ENCODE data around the gene DGCR6. TPM values are rescaled to one million over a fixed set of nuclear protein-coding genes. Genes with fewer than 3 reads are reported as not detected.
"Not testable (repeated sequence)": the region's sequence is repeated elsewhere in the genome, so short reads cannot be mapped to it uniquely, and the experiment has no call there.

Gene DGCR6
- total RNA-seq, result 1 to 10 TPM; 2.9 to 4.3 TPM
- 4.8 TPM for polyA plus RNA-seq (2013, experiment 1 of 2)
- 3.2 TPM for polyA plus RNA-seq (2013, experiment 2 of 2)
- long read RNA-seq, experiment 1, result 0 reads
- long read RNA-seq, experiment 2, partial matches to known transcripts, result 0 of 1 reads
- long read RNA-seq, experiment 2, other reads (novel, unspliced or antisense), result 0 of 1 reads
- long read RNA-seq, experiment 3, partial matches to known transcripts, result 0 of 1 reads
- long read RNA-seq, experiment 3, other reads (novel, unspliced or antisense), result 1 of 1 reads
- long read RNA-seq, experiment 4, result 0 reads

- WGBS, 2 experiments (ENCODE audit: insufficient coverage in 1 of 2, insufficient read length in 1 of 2), result no CpG with 5 or more reads among the region's 77 CpGs
- no peak for TF ChIP-seq CTCF (conservative IDR thresholded peaks at IDR 0.05)
These were observed at the start of gene DGCR6 for GRCh38 chr22:18905540-18906409. Gene DGCR6 (plus strand): TSS chr22:18906320. CDS start chr22:18906375, 55 bp downstream.

GRCh38 chr22:18859314-18859713 is 46.8 kb upstream of the DGCR6 start:
- H3K27me3 Mint-ChIP-seq (ENCODE audit: insufficient read depth); H3K27ac ChIP-seq (ENCODE audit: low read depth, low read length); H3K9me3 ChIP-seq (ENCODE audit: control insufficient read depth, low read length); H3K4me1 Mint-ChIP-seq; H3K36me3 Mint-ChIP-seq (ENCODE audit: low read depth); H3K36me3 ChIP-seq (ENCODE audit: control insufficient read depth, insufficient read depth, low read length); H3K4me1 ChIP-seq (ENCODE audit: control insufficient read depth, insufficient read depth, low read length); H3K9ac ChIP-seq (ENCODE audit: extremely low read depth, low read length, poor library complexity, severe bottlenecking); DNase-seq; H3K27ac Mint-ChIP-seq; H3K9me3 Mint-ChIP-seq; H3K27me3 ChIP-seq (ENCODE audit: control insufficient read depth, insufficient read depth, low read length, poor library complexity, severe bottlenecking); H3K4me3 Mint-ChIP-seq; H3K4me3 ChIP-seq (ENCODE audit: low read length): not testable (repeated sequence)
- WGBS, 2 experiments (ENCODE audit: insufficient coverage in 1 of 2, insufficient read length in 1 of 2), result no CpG with 5 or more reads among the region's 7 CpGs

More at GRCh38 chr22:18905540-18906409, at the start of gene DGCR6:
- Histone ChIP-seq H3K4me3 (ENCODE audit: low read length) (no peak within 1 kb of the TSS), H3K27me3 (ENCODE audit: control insufficient read depth, insufficient read depth, low read length, poor library complexity, severe bottlenecking) (no peaks in the 10 kb centered on the region), H3K9me3 (ENCODE audit: control insufficient read depth, low read length) (no peaks in the 10 kb centered on the region), H3K36me3 (ENCODE audit: control insufficient read depth, insufficient read depth, low read length) (no peaks in the 10 kb centered on the region), H3K4me1 (ENCODE audit: control insufficient read depth, insufficient read depth, low read length) (no peaks in the 10 kb centered on the region), H3K9ac (ENCODE audit: extremely low read depth, low read length, poor library complexity, severe bottlenecking) (no peak within 1 kb of the TSS), H3K27ac (ENCODE audit: low read depth, low read length) (no peak within 1 kb of the TSS)
- H3K4me1 Mint-ChIP-seq, result peaks cover 2% of the 10 kb centered on the region
- no peak within 1 kb of the TSS for H3K4me3 Mint-ChIP-seq
- H3K27me3 Mint-ChIP-seq (ENCODE audit: insufficient read depth), result no peaks in the 10 kb centered on the region
- H3K36me3 Mint-ChIP-seq (ENCODE audit: low read depth), result no peaks in the 10 kb centered on the region
- no peak within 1 kb of the TSS for H3K27ac Mint-ChIP-seq
- DNase-seq, result no peak
- H3K9me3 Mint-ChIP-seq, result no peaks in the 10 kb centered on the region

- H3K9me3 ChIP-seq (ENCODE audit: control insufficient read depth, low read length); H3K4me3 ChIP-seq (ENCODE audit: low read length); H3K36me3 Mint-ChIP-seq (ENCODE audit: low read depth); H3K36me3 ChIP-seq (ENCODE audit: control insufficient read depth, insufficient read depth, low read length); H3K4me1 Mint-ChIP-seq; H3K9ac ChIP-seq (ENCODE audit: extremely low read depth, low read length, poor library complexity, severe bottlenecking); H3K27me3 Mint-ChIP-seq (ENCODE audit: insufficient read depth); H3K4me1 ChIP-seq (ENCODE audit: control insufficient read depth, insufficient read depth, low read length); H3K9me3 Mint-ChIP-seq; H3K27me3 ChIP-seq (ENCODE audit: control insufficient read depth, insufficient read depth, low read length, poor library complexity, severe bottlenecking); H3K27ac ChIP-seq (ENCODE audit: low read depth, low read length); DNase-seq; H3K27ac Mint-ChIP-seq; H3K4me3 Mint-ChIP-seq: not testable (repeated sequence)
- WGBS, 2 experiments (ENCODE audit: insufficient coverage in 1 of 2, insufficient read length in 1 of 2), result no CpG with 5 or more reads among the region's 3 CpGs
These were observed 24.9 kb upstream of the DGCR6 start for GRCh38 chr22:18881260-18881659.

- H3K9me3 Mint-ChIP-seq, H3K4me3 Mint-ChIP-seq: not testable (repeated sequence)
These were observed 21.7 kb upstream of the DGCR6 start for GRCh38 chr22:18884465-18884864.

More at GRCh38 chr22:18884465-18884864, 21.7 kb upstream of the DGCR6 start:
- H3K27ac Mint-ChIP-seq; H3K27me3 Mint-ChIP-seq (ENCODE audit: insufficient read depth); H3K36me3 Mint-ChIP-seq (ENCODE audit: low read depth); H3K4me1 Mint-ChIP-seq; H3K27me3 ChIP-seq (ENCODE audit: control insufficient read depth, insufficient read depth, low read length, poor library complexity, severe bottlenecking); H3K4me1 ChIP-seq (ENCODE audit: control insufficient read depth, insufficient read depth, low read length); H3K27ac ChIP-seq (ENCODE audit: low read depth, low read length); H3K36me3 ChIP-seq (ENCODE audit: control insufficient read depth, insufficient read depth, low read length); H3K4me3 ChIP-seq (ENCODE audit: low read length); H3K9ac ChIP-seq (ENCODE audit: extremely low read depth, low read length, poor library complexity, severe bottlenecking); DNase-seq; H3K9me3 ChIP-seq (ENCODE audit: control insufficient read depth, low read length): not testable (repeated sequence)
- WGBS, 2 experiments (ENCODE audit: insufficient coverage in 1 of 2, insufficient read length in 1 of 2), result 94 to 100% methylated on average over 2 to 3 of the region's 4 CpGs

Data from endodermal cell (in vitro differentiated cells).